SK-N-SH treated with all-trans-retinoic acid at 6 μM for 48 hours (cell line): ENCODE data around the gene SLC35A4.

Experiments used
- CREB5 ChIP-seq: fragments of 250-450 bp; sonication (Bioruptor Pico); IDR thresholded peaks from 2 replicates; pipeline ENCODE4 v1.5.1; 2020; ENCODE audit warnings: low read depth, mild to moderate bottlenecking, moderate library complexity
- CSDC2 ChIP-seq: fragments of 250-450 bp; sonication (Bioruptor Pico); IDR thresholded peaks from 2 replicates; pipeline ENCODE4 v1.5.0; 2020; ENCODE audit warnings: mild to moderate bottlenecking, moderate library complexity
- CSRNP3 ChIP-seq: fragments of 250-450 bp; sonication (Bioruptor Pico); IDR thresholded peaks from 2 replicates; pipeline ENCODE4 v1.5.1; 2021; ENCODE audit warnings: mild to moderate bottlenecking, moderate library complexity
- GLIS3 ChIP-seq: fragments of 250-450 bp; sonication (Bioruptor Pico); IDR thresholded peaks from 2 replicates; pipeline ENCODE4 v1.5.0; 2020; ENCODE audit warnings: mild to moderate bottlenecking, moderate library complexity
- OSR1 ChIP-seq: fragments of 250-450 bp; sonication (Bioruptor Pico); IDR thresholded peaks from 2 replicates; pipeline ENCODE4 v1.8.0; 2022; ENCODE audit warnings: moderate library complexity, mild to moderate bottlenecking, inconsistent platforms
- ZNF565 ChIP-seq: fragments of 450-650 bp; formaldehyde crosslinking; conservative IDR thresholded peaks from 2 replicates; pipeline ENCODE4 v1.5.0; 2020; ENCODE audit warnings: low read depth, mild to moderate bottlenecking, moderate library complexity

DNA sequence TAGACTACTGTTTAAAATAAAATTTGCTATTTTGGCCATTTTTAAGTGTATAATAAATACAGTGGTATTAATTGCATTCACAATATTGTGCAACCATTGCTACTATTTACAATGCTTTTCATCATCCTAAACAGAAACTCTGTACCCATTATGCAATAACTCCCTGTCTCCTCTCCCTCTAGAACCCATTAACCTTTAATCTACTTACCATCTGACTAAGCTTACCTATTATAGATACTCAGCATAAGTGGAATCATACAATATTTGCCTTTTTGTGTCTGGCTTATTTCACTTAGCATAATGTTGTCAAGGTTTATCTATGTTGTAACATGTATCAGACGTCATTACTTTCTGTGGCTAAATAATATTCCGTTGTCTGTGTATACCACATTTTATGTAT lies 42.4 kb downstream of the SLC35A4 start:
- TF ChIP-seq CSDC2 (CRISPR knock-in tag) (no peak), OSR1 (CRISPR knock-in tag) (no peak), CREB5 (no peak), GLIS3 (CRISPR knock-in tag) (no peak), ZNF565 (CRISPR knock-in tag) (no peak), CSRNP3 (CRISPR knock-in tag) (no peak)
